Sigmoid colon (tissue), 4 donors: ENCODE data around the gene TSKU.

Experiments used
- POLR2A ChIP-seq, 2 donors: fragments of 450-650 bp; IDR thresholded peaks; one replicate each; pipeline ENCODE4 v1.6.1; 2016; ENCODE audit warnings: antibody characterized with exemption in 2 of 2, mild to moderate bottlenecking in 2 of 2, moderate library complexity in 2 of 2
- POLR2AphosphoS5 ChIP-seq, 4 donors: sonication (generic); formaldehyde crosslinking; IDR thresholded peaks; one replicate each; pipeline ENCODE4 v1.6.1; 2017; ENCODE audit warnings: antibody characterized with exemption in 4 of 4
- TF ChIP-seq, protein P1 (sequence below), 4 experiments: fragments of 450-650 bp in 3 of 4; fragments of 200-600 bp in 1 of 4; IDR thresholded peaks; one replicate each; pipeline ENCODE4 v1.5.1; 2016 to 2019; ENCODE audit warnings: antibody characterized with exemption in 4 of 4, mild to moderate bottlenecking in 3 of 4, moderate library complexity in 2 of 4

DNA sequence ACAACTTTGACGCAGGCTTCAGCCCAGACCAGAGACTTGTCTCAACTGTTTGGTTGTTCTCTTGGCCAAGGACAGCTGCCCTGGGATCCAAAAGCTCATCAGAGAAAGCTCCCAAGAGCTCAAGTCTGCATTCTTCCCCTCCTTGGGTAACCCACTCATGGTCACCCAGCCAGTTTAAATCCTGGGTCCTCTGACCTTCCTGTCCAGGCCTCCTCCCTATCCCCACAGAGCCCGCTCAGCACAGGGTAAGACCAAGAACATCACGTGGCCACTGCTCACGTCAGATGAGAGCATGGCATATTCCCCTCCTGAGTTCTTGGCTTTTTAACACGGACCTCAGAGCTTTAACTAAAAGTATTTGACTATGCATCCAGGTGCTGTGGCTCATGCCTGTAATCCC, 25.8 kb downstream of the TSKU start:
- TF ChIP-seq, protein P1, sequence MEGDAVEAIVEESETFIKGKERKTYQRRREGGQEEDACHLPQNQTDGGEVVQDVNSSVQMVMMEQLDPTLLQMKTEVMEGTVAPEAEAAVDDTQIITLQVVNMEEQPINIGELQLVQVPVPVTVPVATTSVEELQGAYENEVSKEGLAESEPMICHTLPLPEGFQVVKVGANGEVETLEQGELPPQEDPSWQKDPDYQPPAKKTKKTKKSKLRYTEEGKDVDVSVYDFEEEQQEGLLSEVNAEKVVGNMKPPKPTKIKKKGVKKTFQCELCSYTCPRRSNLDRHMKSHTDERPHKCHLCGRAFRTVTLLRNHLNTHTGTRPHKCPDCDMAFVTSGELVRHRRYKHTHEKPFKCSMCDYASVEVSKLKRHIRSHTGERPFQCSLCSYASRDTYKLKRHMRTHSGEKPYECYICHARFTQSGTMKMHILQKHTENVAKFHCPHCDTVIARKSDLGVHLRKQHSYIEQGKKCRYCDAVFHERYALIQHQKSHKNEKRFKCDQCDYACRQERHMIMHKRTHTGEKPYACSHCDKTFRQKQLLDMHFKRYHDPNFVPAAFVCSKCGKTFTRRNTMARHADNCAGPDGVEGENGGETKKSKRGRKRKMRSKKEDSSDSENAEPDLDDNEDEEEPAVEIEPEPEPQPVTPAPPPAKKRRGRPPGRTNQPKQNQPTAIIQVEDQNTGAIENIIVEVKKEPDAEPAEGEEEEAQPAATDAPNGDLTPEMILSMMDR (IDR thresholded peaks at IDR 0.05), result no peak
- TF ChIP-seq POLR2AphosphoS5 (IDR thresholded peaks at IDR 0.05), result no peak
- no peak for TF ChIP-seq POLR2A (IDR thresholded peaks at IDR 0.05)
